Mesodermal cell (in vitro differentiated cells): ENCODE measurements around the gene FAM151A.

ENCODE experiments used
- H3K27ac ChIP-seq: 2 replicates; pipeline ENCODE4 v1.7.0; 2013; ENCODE audit warnings: mild to moderate bottlenecking, low read depth, low read length, moderate library complexity; ENCODE audit not compliant: severe bottlenecking
- H3K36me3 ChIP-seq: 2 replicates; pipeline ENCODE4 v1.7.1; 2013; ENCODE audit warnings: mild to moderate bottlenecking, low read length, moderate library complexity; ENCODE audit not compliant: control insufficient read depth, insufficient read depth
- H3K4me1 ChIP-seq: one replicate; pipeline ENCODE4 v1.7.1; 2013; ENCODE audit warnings: mild to moderate bottlenecking, low read length; ENCODE audit not compliant: insufficient read depth, control insufficient read depth, poor library complexity, severe bottlenecking
- H3K4me3 ChIP-seq: 2 replicates; pipeline ENCODE4 v1.7.0; 2013; ENCODE audit warnings: low read length, control low read depth, mild to moderate bottlenecking; ENCODE audit not compliant: insufficient read depth, poor library complexity, severe bottlenecking; ENCODE audit errors: extremely low read depth
- H3K9me3 ChIP-seq: 2 replicates; pipeline ENCODE4 v1.7.1; 2013; ENCODE audit warnings: mild to moderate bottlenecking, low read length, moderate library complexity; ENCODE audit not compliant: control insufficient read depth
- WGBS, 2 experiments: methylation state at CpG; one replicate each; pipeline ENCODE4 v1.1.5; 2013; ENCODE audit warnings: missing lambda C conversion rate in 2 of 2; ENCODE audit not compliant: insufficient coverage in 2 of 2; 5-methylcytosine and 5-hydroxymethylcytosine counted together

FAM151A gene

DNA sequence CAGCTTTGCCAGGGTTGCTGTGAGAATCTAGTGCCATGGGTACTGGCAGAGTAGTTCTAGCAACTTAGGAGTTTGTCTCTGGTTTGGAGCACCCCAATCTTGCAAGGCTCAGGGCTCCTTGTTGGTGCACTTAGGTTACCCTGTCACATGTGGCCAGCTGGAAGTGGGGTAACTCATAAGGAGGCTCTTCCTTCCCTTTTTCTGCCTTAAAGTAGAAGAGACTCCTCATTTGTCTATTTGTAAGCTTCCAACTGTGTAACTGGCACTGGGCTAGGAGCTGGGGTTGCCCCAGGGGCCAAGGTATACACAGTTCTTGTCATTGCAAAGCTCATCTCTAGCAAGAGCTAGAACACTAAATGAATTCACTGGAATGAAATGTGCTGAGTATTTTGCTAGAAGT is 28.8 kb upstream of the FAM151A start:
- H3K4me3 ChIP-seq = no peak overlapping the region
- no peaks in the 10 kb centered on the region for H3K36me3 ChIP-seq
- H3K27ac ChIP-seq = no peak overlapping the region
- H3K4me1 ChIP-seq = peaks cover 11% of the 10 kb centered on the region
- H3K9me3 ChIP-seq = no peaks in the 10 kb centered on the region

DNA sequence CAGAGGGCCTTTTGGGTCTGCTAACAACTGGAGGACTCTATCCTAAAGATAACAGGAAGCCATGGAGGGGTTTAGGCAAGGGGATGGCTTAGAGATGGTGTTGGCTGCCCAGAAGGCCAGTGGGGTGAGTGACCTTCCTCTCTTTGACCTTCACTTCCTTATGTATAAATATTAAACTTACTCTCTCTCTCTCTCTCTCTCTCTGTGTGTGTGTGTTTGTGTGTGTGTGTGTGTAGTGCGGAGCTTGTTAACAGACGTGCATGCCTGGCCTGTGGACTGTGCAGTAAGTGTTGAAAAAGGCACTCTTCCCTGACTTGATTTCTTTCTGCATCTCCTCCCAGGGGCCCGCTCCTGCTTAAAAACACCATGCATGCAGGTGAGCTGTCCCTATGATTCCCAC is 28.3 kb upstream of the FAM151A start:
- H3K36me3 ChIP-seq = no peaks in the 10 kb centered on the region
- peaks cover 11% of the 10 kb centered on the region for H3K4me1 ChIP-seq
- H3K4me3 ChIP-seq = no peak overlapping the region
- H3K27ac ChIP-seq = no peak overlapping the region
- 80% methylated on average over 1 of the region's 3 CpGs; no CpG with 5 or more reads in 1 of the 2 experiments for WGBS, 2 experiments
- no peaks in the 10 kb centered on the region for H3K9me3 ChIP-seq

DNA sequence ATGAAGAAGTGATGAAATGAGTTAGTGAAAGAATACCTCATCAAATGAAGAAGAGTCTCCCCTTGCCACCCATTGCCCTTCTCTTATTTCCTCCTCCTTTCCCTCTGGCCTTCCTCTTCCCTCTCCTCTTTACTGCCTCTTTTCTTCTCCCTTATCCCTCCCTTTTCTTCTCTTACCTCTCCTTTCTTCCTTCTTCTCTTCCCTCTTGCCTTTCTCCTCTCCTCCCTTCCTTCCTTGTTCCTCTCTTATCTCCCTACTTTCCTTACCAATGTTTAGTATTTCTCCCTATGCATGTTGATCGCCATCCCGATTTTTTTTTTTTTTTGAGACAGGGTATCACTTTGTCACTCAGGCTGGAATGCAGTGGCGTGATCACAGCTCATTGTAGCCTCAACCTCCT is 27.1 kb upstream of the FAM151A start:
- Histone ChIP-seq H3K4me1 (peaks cover 11% of the 10 kb centered on the region), H3K9me3 (no peaks in the 10 kb centered on the region), H3K36me3 (no peaks in the 10 kb centered on the region), H3K4me3 (no peak overlapping the region), H3K27ac (no peak overlapping the region)
- 81 to 84% methylated on average over 3 of the region's 3 CpGs for WGBS, 2 experiments

DNA sequence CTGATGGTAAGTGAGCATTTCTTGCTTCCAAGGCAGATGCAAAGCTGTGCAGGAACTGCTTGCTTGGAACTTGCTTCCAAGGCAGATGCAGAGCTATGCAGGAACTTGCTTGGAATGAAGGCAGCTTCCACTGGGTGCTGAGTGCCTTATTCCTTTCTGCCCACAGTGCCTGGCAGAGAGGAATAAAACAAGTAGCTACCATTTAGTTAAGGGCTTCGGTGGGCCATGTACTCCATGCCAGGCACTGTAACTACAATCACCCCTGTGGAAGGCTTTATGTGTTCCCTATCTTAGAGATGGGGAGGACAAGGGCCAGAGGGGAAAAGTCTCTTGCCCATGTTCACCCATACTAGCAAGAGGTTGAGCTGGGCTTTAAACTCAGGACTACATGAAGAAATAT is 26.6 kb upstream of the FAM151A start:
- Histone ChIP-seq H3K9me3 (peaks cover 2% of the 10 kb centered on the region), H3K4me1 (peaks cover 11% of the 10 kb centered on the region), H3K36me3 (no peaks in the 10 kb centered on the region), H3K27ac (no peak overlapping the region), H3K4me3 (no peak overlapping the region)
- 100% methylated on average over 1 of the region's 1 CpG; no CpG with 5 or more reads in 1 of the 2 experiments for WGBS, 2 experiments

DNA sequence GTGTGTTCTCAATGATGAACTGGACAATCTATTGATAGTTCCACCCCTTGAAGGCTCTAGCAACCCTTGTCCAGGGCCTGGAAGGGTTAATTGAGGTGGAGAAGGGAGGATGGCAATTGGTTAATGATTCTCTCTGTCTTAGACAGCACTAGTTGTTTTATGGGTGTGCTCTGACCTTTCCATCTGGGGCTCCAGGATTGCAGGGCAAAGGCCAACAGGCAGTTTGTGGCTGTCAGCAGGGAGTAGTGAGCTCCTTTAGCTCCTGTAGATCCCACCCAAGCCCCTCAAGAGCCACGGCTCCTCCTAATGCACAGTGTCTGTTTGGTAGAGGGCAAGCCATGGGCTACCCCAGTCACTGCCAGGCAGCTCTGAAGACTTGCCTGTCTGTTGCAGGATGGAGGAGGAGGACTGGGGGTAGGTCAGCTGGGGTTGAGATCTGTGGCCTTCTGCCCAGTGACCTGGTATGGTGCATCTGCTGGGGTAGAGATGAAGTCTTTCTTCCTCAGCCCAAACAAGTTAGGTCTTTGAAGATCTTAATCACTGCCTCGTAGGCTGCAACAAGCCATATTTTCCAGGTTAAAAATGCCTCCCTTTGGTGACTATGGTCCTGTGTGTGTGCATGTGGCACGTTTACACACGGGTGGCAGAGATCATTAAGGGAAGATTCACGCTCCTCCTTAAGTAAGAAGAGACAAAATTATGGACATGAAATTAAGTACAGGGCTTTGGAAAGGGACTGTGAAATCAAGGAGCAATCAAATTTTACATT is 26.0 kb upstream of the FAM151A start:
- Histone ChIP-seq H3K4me3 (no peak overlapping the region), H3K9me3 (peaks cover 6% of the 10 kb centered on the region), H3K36me3 (no peaks in the 10 kb centered on the region), H3K27ac (no peak overlapping the region), H3K4me1 (peaks cover 11% of the 10 kb centered on the region)
- 88 to 93% methylated on average over 3 to 5 of the region's 5 CpGs for WGBS, 2 experiments

DNA sequence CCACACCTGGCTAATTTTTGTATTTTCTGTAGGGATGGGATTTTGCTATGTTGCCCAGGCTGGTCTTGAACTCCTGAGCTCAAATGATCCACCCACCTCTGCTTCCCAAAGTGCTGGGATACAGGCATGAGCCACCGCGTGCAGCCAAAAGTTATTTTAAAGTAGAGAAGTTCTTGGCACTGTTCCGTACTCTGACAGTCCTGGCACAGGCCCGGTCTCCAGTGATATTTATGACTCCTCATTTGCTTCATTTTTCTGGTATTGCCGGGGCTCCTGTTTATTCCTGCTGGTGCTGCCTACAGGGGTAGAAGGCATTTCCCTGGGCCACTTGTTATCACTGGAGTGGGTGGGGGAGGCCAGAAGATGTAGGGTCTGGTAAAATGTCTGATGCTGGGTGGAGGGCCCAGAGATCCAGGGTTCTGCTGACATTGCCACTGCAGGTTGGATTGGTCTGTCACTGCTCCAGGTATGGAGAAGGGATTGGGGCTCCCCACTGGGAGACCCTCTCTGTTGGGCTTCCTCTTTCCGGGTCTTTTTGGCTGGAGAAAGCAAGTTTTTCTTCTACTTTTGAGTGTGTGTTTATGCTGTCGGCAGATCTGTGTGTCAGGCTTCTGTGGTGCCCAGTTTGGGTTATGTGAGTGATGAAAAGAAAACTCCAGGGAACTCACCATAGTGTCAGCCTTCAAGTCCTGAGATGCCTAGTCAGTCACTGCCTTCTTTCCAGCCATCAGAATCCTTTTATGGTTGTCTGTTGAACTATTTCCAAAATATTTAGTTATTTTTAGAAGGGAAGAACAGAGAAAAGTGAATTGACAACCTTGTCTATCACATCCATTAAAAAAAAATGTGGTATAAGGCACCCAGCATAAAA is 22.7 kb upstream of the FAM151A start:
- 80 to 96% methylated on average over 6 to 7 of the region's 7 CpGs for WGBS, 2 experiments
- Histone ChIP-seq H3K4me1 (no peaks in the 10 kb centered on the region), H3K36me3 (no peaks in the 10 kb centered on the region), H3K27ac (no peak overlapping the region), H3K4me3 (no peak overlapping the region), H3K9me3 (peaks cover 15% of the 10 kb centered on the region)

DNA sequence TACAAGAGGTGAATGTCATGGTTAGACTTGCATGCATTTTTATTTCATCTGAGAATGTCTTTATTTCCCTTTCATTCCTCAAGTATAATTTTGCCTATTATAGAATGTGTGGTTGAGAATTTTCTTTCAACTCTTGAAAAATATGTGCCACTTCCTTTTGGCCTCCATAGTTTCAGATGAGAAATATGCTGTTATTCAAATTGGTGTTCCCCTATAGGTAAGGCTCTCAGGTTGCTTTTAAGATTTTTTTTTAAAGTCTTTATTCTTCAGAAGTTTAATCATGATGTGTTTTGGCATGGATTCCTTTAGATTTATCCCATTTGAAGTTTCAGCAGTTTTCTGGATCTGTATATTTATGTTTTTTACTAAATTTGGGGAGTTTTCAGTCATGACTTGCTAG is 20.4 kb upstream of the FAM151A start:
- Histone ChIP-seq H3K9me3 (peaks cover 15% of the 10 kb centered on the region), H3K36me3 (no peaks in the 10 kb centered on the region)

DNA sequence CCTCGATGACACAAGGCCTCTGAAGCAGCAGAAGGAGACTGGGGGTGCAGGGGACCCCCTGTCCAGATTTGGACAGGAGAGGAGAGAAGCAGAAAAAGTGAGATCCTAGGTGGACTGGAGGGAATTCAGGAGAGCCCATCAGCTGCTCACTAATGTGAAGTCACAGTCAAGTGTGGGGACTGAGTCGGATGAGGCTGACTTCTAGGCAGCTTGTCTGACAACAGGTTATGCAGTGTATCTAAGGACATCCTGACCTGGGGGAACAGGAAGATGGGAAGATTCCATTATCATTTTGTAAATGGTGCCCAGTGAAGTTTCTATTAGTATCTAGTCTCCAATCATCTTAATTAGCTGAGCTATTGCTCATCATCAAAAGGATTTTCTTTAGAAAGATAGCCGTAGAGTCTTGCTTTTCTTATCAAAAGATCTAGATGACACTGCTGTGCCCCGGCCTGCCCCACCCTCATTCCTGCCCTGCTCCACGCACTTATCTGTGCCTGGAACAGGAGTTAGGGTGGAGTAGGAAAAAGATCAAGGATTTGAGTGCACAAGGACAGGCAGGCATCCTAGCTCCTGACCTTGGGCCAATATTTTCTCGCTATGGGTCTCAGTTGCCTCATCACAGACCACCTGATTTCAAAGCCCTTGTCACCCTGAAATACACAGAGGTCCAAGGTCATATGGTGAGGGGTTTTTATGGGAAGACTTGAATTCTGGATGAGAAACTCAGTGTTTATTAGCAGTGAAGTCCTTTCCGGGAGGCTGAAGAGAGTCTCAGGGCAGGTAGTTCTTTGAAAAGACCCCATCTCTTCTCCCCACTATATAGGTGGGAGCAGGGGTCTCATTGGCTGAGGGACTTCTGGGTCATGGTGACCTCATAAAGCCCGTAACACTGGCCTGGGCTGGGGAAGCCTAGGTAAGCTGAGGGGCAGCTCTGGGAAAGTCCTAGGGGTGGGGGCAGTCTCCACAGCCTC is 17.8 kb upstream of the FAM151A start, which contains the start of gene MROH7:
MROH7 (plus strand) TSS at position 924 of the 974 bp plus-strand sequence. CDS start 11,141 bp downstream, outside the sequence.
- Histone ChIP-seq H3K36me3 (no peaks in the 10 kb centered on the region), H3K9me3 (peaks cover 15% of the 10 kb centered on the region), H3K27ac (no peak within 1 kb of the TSS), H3K4me3 (no peak within 1 kb of the TSS), H3K4me1 (no peaks in the 10 kb centered on the region)
- 91 to 92% methylated on average over 2 to 5 of the region's 8 CpGs for WGBS, 2 experiments

More for the DNA sequence above, 20.4 kb upstream of the FAM151A start:
- H3K4me3 ChIP-seq = no peak overlapping the region
- H3K4me1 ChIP-seq = no peaks in the 10 kb centered on the region
- no peak overlapping the region for H3K27ac ChIP-seq

DNA sequence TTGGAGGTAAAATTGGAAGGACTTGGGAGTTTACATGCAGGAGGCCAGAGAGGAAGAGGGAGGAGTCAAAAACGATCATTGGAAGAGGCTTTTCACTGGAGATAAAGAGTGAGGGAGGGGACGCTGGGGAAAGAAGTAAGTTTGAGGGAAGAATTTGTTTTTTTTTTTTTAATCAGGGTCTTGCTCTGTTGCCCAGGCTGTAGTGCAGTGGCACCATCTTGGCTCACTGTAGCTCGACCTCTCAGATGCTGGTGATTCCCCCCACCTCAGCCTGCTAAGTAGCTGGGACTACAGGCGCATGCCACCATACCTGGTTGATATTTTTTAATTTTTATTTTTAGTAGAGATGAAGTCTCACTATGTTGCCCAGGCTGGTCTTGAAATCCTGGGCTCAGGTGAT is 17.0 kb upstream of the FAM151A start:
- WGBS, 2 experiments = 62 to 75% methylated on average over 3 of the region's 4 CpGs
- Histone ChIP-seq H3K27ac (no peak overlapping the region), H3K4me3 (no peak overlapping the region), H3K9me3 (peaks cover 15% of the 10 kb centered on the region), H3K36me3 (no peaks in the 10 kb centered on the region), H3K4me1 (no peaks in the 10 kb centered on the region)
